Activated CD4-positive, alpha-beta memory T cell treated with anti-CD3 and anti-CD28 coated beads, Interleukin-2, amount 10 ng/mL, durations not matched to agents 7 days and 5 days (primary cell): ENCODE results near the gene RREB1. TPM values are rescaled to one million over a fixed set of nuclear protein-coding genes. Genes with fewer than 3 reads are reported as not detected.

Source experiments
- CTCF ChIA-PET: fragments of 350-600 bp; sonication (Branson Sonifier 250); formaldehyde crosslinking; loops from one replicate; lab custom pipeline; 2021; ENCODE audit warnings: antibody characterized with exemption, inconsistent platforms; lab: Charles Lee
- POLR2A ChIA-PET: fragments of 350-600 bp; sonication (Branson Sonifier 250); formaldehyde crosslinking; loops from one replicate; lab custom pipeline; 2021; ENCODE audit warnings: antibody characterized with exemption; lab: Charles Lee
- DNase-seq: peaks from one replicate; pipeline ENCODE4 v3.0.0-alpha.2; 2020
- H3K27ac Mint-ChIP-seq: one replicate; pipeline ENCODE4 v1.8.0; 2021; ENCODE audit warnings: mild to moderate bottlenecking, mixed read lengths
- H3K27me3 Mint-ChIP-seq: one replicate; pipeline ENCODE4 v1.8.0; 2021; ENCODE audit warnings: mixed read lengths
- H3K36me3 Mint-ChIP-seq: one replicate; pipeline ENCODE4 v1.8.0; 2021; ENCODE audit warnings: low read depth, mixed read lengths
- H3K4me1 Mint-ChIP-seq: one replicate; pipeline ENCODE4 v1.8.0; 2021; ENCODE audit warnings: mixed read lengths
- H3K4me3 Mint-ChIP-seq: one replicate; pipeline ENCODE4 v1.8.0; 2021; ENCODE audit warnings: mild to moderate bottlenecking, mixed read lengths
- H3K9me3 Mint-ChIP-seq: one replicate; pipeline ENCODE4 v1.8.0; 2021; ENCODE audit warnings: mixed read lengths
- total RNA-seq, 2 experiments: library from RNA; stranded (reverse); gene quantifications; one replicate each; pipeline ENCODE4 v1.2.3, GENCODE V29; 2021

Gene RREB1
- total RNA-seq, 2 experiments from 2014 or later = 26.5 to 27.9 TPM

- peaks cover 10% of the 10 kb centered on the region for H3K4me1 Mint-ChIP-seq
- POLR2A ChIA-PET = no interaction called here
- H3K27ac Mint-ChIP-seq = no peak overlapping the region
- H3K36me3 Mint-ChIP-seq = no peaks in the 10 kb centered on the region
- peaks cover 40% of the 10 kb centered on the region for H3K27me3 Mint-ChIP-seq
- DNase-seq = no peak
- H3K9me3 Mint-ChIP-seq = no peaks in the 10 kb centered on the region
- CTCF ChIA-PET = no interaction called here
- H3K4me3 Mint-ChIP-seq = no peak overlapping the region
Measured at GRCh38 chr6:7078856-7079255, 28.9 kb upstream of the RREB1 start.

- POLR2A ChIA-PET = no interaction called here
- Mint-ChIP-seq H3K27ac (no peak overlapping the region), H3K36me3 (no peaks in the 10 kb centered on the region), H3K4me3 (no peak overlapping the region), H3K27me3 (peaks cover 43% of the 10 kb centered on the region), H3K9me3 (no peaks in the 10 kb centered on the region), H3K4me1 (peaks cover 5% of the 10 kb centered on the region)
- DNase-seq = no peak
- CTCF ChIA-PET = interaction anchor here (0.6 kb wide), 1 partner anchor 12 kb away, joined by 4 read pairs; no protein-coding TSS in a partner anchor
Measured at GRCh38 chr6:7080311-7080710, 27.4 kb upstream of the RREB1 start.

- peaks cover 27% of the 10 kb centered on the region for H3K4me1 Mint-ChIP-seq
- CTCF ChIA-PET = interaction anchor here (1.2 to 2.3 kb wide), 7 partner anchors 16 to 298 kb away, joined by 3 to 13 read pairs (median 4); no protein-coding TSS in a partner anchor
- H3K9me3 Mint-ChIP-seq = no peaks in the 10 kb centered on the region
- POLR2A ChIA-PET = interaction anchor here (0.7 to 4.9 kb wide), 4 partner anchors 10 to 74 kb away, joined by 3 to 39 read pairs (median 7); partner anchors contain the start of gene RREB1
- H3K4me3 Mint-ChIP-seq = no peak overlapping the region
- DNase-seq = no peak
- peaks cover 33% of the 10 kb centered on the region for H3K27me3 Mint-ChIP-seq
- H3K36me3 Mint-ChIP-seq = no peaks in the 10 kb centered on the region
- H3K27ac Mint-ChIP-seq = no peak overlapping the region
Measured at GRCh38 chr6:7085911-7086310, 21.9 kb upstream of the RREB1 start.

- Mint-ChIP-seq H3K36me3 (no peaks in the 10 kb centered on the region), H3K27ac (no peak overlapping the region), H3K9me3 (no peaks in the 10 kb centered on the region), H3K27me3 (peaks cover 33% of the 10 kb centered on the region), H3K4me1 (peaks cover 27% of the 10 kb centered on the region), H3K4me3 (peak overlapping the region; percentile 61)
- POLR2A ChIA-PET = interaction anchor here (0.6 to 4.9 kb wide), 5 partner anchors 10 to 21 kb away, joined by 3 to 39 read pairs (median 4); partner anchors contain the start of gene RREB1
- CTCF ChIA-PET = interaction anchor here (0.6 to 2.3 kb wide), 10 partner anchors 15 to 528 kb away, joined by 3 to 13 read pairs (median 4); no protein-coding TSS in a partner anchor
- DNase-seq = peak; percentile 19
Measured at GRCh38 chr6:7086488-7086887, 21.3 kb upstream of the RREB1 start.

- Mint-ChIP-seq H3K27ac (peak overlapping the region; percentile 7), H3K36me3 (no peaks in the 10 kb centered on the region), H3K27me3 (peaks cover 33% of the 10 kb centered on the region), H3K4me3 (peak overlapping the region; percentile 61), H3K4me1 (peaks cover 27% of the 10 kb centered on the region), H3K9me3 (no peaks in the 10 kb centered on the region)
- ChIA-PET POLR2A (interaction anchor here (0.6 to 4.9 kb wide), 7 partner anchors 9 to 156 kb away, joined by 3 to 39 read pairs (median 3); partner anchors contain the start of gene RREB1), CTCF (interaction anchor here (0.6 to 2.3 kb wide), 10 partner anchors 19 to 528 kb away, joined by 3 to 13 read pairs (median 4); no protein-coding TSS in a partner anchor)
- no peak for DNase-seq
Measured at GRCh38 chr6:7087066-7087465, 20.7 kb upstream of the RREB1 start.

- Mint-ChIP-seq H3K4me1 (peaks cover 27% of the 10 kb centered on the region), H3K36me3 (no peaks in the 10 kb centered on the region), H3K27ac (peak overlapping the region; percentile 7), H3K4me3 (peak overlapping the region; percentile 61), H3K9me3 (no peaks in the 10 kb centered on the region), H3K27me3 (peaks cover 34% of the 10 kb centered on the region)
- peak; percentile 61 for DNase-seq
- ChIA-PET CTCF (interaction anchor here (1.2 to 2.3 kb wide), 6 partner anchors 19 to 411 kb away, joined by 4 to 13 read pairs (median 6); no protein-coding TSS in a partner anchor), POLR2A (interaction anchor here (0.7 to 4.9 kb wide), 6 partner anchors 9 to 155 kb away, joined by 3 to 39 read pairs (median 3); partner anchors contain the start of gene RREB1)
Measured at GRCh38 chr6:7087491-7087979, 20.2 kb upstream of the RREB1 start.

- Mint-ChIP-seq H3K27ac (no peak overlapping the region), H3K9me3 (no peaks in the 10 kb centered on the region), H3K36me3 (no peaks in the 10 kb centered on the region), H3K27me3 (peaks cover 28% of the 10 kb centered on the region), H3K4me3 (no peak overlapping the region), H3K4me1 (peaks cover 27% of the 10 kb centered on the region)
- no peak for DNase-seq
- CTCF ChIA-PET = interaction anchor here (1.2 to 2.3 kb wide), 3 partner anchors 18 to 412 kb away, joined by 4 to 13 read pairs (median 4); no protein-coding TSS in a partner anchor
- POLR2A ChIA-PET = interaction anchor here (0.6 to 4.9 kb wide), 5 partner anchors 14 to 245 kb away, joined by 3 to 39 read pairs (median 3); partner anchors contain the start of gene RREB1
Measured at GRCh38 chr6:7088076-7088742, 19.6 kb upstream of the RREB1 start.

GRCh38 chr6:7098993-7099392 lies 8.8 kb upstream of the RREB1 start:
- H3K36me3 Mint-ChIP-seq = no peaks in the 10 kb centered on the region

GRCh38 chr6:7100072-7100752 lies 7.5 kb upstream of the RREB1 start:
- no peak for DNase-seq
- no peaks in the 10 kb centered on the region for H3K4me1 Mint-ChIP-seq
- no peak overlapping the region for H3K4me3 Mint-ChIP-seq
- no peaks in the 10 kb centered on the region for H3K9me3 Mint-ChIP-seq
- no peak overlapping the region for H3K27ac Mint-ChIP-seq
- ChIA-PET CTCF (no interaction called here), POLR2A (no interaction called here)
- no peaks in the 10 kb centered on the region for H3K36me3 Mint-ChIP-seq
- peaks cover 13% of the 10 kb centered on the region for H3K27me3 Mint-ChIP-seq

More at GRCh38 chr6:7098993-7099392, 8.8 kb upstream of the RREB1 start:
- Mint-ChIP-seq H3K9me3 (no peaks in the 10 kb centered on the region), H3K4me3 (no peak overlapping the region), H3K27ac (no peak overlapping the region), H3K4me1 (no peaks in the 10 kb centered on the region), H3K27me3 (peaks cover 13% of the 10 kb centered on the region)
- CTCF ChIA-PET = interaction anchor here (0.7 kb wide), 1 partner anchor 421 kb away, joined by 3 read pairs; no protein-coding TSS in a partner anchor
- no peak for DNase-seq
- POLR2A ChIA-PET = interaction anchor here (1.2 kb wide), 1 partner anchor 9 kb away, joined by 3 read pairs; the partner anchor contains the start of gene RREB1

GRCh38 chr6:7100753-7101081 lies 7.0 kb upstream of the RREB1 start:
- Mint-ChIP-seq H3K9me3 (no peaks in the 10 kb centered on the region), H3K4me1 (no peaks in the 10 kb centered on the region), H3K4me3 (no peak overlapping the region), H3K27ac (no peak overlapping the region), H3K27me3 (peaks cover 13% of the 10 kb centered on the region), H3K36me3 (no peaks in the 10 kb centered on the region)
- DNase-seq = no peak
- ChIA-PET POLR2A (no interaction called here), CTCF (interaction anchor here (1.4 kb wide), 1 partner anchor 15 kb away, joined by 4 read pairs; no protein-coding TSS in a partner anchor)

GRCh38 chr6:7101290-7101689 lies 6.5 kb upstream of the RREB1 start:
- H3K36me3 Mint-ChIP-seq = no peaks in the 10 kb centered on the region
- H3K9me3 Mint-ChIP-seq = no peaks in the 10 kb centered on the region
- no peak for DNase-seq
- ChIA-PET CTCF (interaction anchor here (1.4 kb wide), 1 partner anchor 15 kb away, joined by 4 read pairs; no protein-coding TSS in a partner anchor), POLR2A (no interaction called here)
- H3K4me3 Mint-ChIP-seq = no peak overlapping the region
- peaks cover 13% of the 10 kb centered on the region for H3K27me3 Mint-ChIP-seq
- peaks cover 3% of the 10 kb centered on the region for H3K4me1 Mint-ChIP-seq
- no peak overlapping the region for H3K27ac Mint-ChIP-seq

- POLR2A ChIA-PET = no interaction called here
Measured at GRCh38 chr6:7104752-7105151, 3.0 kb upstream of the RREB1 start.

More at GRCh38 chr6:7104752-7105151, 3.0 kb upstream of the RREB1 start:
- Mint-ChIP-seq H3K4me3 (no peak overlapping the region), H3K27ac (no peak overlapping the region), H3K27me3 (peaks cover 6% of the 10 kb centered on the region), H3K36me3 (peaks cover 5% of the 10 kb centered on the region), H3K4me1 (peaks cover 12% of the 10 kb centered on the region), H3K9me3 (no peaks in the 10 kb centered on the region)
- no peak for DNase-seq
- CTCF ChIA-PET = interaction anchor here (1.1 to 2.5 kb wide), 2 partner anchors 8 to 18 kb away, joined by 3 to 13 read pairs; no protein-coding TSS in a partner anchor
